Measurements from ENCODE around the gene NSG1. TPM values are rescaled to one million over a fixed set of nuclear protein-coding genes. Genes with fewer than 3 reads are reported as not detected.
A peak's percentile ranks its signal among the peaks of the same experiment; 100 is the strongest.
"Not testable (repeated sequence)": the region's sequence is repeated elsewhere in the genome, so short reads cannot be mapped to it uniquely, and the experiment has no call there.

Gene NSG1
- polyA plus RNA-seq (2013, experiment 1 of 2; ENCODE audit: insufficient read length) = 0.34 TPM
- polyA plus RNA-seq (2013, experiment 2 of 2; ENCODE audit: insufficient read length) = 0.17 TPM

DNA sequence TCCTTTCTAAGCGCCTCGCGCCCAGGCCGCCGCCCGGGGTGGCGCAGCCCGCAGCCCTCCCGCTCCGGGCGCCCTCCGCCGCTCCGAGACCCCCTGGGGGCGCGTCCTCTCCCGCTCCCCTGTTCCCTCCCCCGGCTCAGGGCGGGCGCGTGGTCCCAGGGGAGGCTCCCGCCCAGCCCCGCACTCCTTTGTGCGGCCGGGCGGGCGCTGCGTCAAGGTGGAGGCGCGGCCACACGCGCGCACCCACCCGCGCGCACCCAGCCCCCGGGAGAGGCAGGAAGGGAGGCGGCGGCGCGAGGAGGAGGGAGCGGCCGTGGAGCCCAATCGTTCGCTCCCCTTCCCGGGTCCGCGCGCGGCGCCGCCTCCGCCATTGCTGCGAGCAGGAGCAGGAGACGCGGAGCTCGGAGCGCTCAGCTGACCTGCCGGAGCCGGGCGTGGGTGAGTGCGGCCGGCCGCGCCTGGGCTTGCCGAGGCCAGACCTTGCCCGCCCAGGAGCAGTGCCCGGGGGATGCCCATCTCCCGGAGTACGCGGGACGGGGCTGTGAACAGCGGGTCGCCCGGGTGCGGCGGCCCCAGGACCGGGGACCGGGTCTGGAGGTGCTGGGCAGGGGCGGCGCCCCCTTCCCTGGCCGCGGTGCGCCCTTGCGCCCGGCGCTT lies at the start of gene NSG1:
Gene NSG1, plus strand, starts transcription at position 367 of the 657 bp plus-strand sequence. CDS start 528 bp downstream, outside the sequence.
- no peak for DNase-seq

GRCh38 chr4:4338210-4339001 lies 48.5 kb upstream of the NSG1 start:
- DNase-seq = no peak

GRCh38 chr4:4339504-4340085 lies 47.3 kb upstream of the NSG1 start:
- no peak for DNase-seq

DNA sequence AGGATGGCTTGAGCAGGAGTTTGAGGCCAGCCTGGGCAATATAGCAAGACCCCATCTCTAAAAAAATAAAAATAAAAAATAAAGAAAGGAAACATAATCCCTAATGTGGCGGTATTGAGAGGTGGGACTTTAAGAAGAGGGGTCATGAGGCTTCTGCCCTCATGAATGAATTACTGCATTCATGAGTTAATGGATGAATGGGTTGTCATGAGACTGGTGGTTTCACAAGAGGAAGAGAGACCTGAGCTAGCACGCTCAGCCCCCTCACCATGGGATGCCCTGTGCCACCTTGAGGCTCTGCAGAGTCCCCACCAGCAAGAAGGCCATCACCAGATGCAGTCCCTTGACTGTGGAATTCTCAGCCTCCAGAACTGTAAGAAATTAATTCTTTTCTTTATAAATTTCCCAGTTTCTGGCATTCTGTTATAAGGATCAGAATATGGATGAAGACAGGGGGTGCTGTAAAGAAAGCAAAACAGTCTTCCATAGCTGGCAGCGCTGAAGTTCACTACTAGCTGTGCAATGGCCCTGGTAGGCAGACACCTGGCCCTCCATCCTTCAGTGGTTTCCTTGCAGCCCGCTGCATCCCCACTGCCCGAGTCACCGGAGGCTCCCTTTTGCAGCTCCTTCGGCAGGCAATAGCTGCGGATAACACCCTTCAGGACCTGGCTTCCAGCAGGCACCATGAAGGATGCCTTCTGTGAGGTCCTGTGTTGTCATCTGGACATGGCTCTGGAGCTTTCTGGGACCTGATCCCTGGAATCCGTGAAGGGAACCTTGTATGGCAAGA lies 44.8 kb upstream of the NSG1 start:
- DNase-seq = no peak

DNA sequence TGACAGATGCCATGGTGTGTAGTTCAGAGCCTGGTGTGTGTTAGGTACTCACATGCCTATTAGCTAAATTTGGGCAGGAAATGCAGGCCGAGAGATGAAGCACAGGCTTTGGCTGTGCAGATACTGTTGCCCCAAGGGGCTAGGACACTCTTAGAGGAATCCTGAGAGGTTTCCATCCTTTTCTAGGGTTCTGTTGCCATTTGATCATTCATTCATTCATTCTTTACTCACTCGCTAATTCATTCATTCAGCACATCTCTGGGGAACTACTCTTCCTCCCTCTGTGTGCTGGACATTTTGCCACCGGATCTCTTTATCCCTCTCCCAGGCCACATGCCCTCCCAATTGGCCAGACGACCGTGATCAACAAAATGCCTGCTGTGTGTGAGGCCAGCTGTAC lies 43.9 kb upstream of the NSG1 start:
- no peak for DNase-seq

DNA sequence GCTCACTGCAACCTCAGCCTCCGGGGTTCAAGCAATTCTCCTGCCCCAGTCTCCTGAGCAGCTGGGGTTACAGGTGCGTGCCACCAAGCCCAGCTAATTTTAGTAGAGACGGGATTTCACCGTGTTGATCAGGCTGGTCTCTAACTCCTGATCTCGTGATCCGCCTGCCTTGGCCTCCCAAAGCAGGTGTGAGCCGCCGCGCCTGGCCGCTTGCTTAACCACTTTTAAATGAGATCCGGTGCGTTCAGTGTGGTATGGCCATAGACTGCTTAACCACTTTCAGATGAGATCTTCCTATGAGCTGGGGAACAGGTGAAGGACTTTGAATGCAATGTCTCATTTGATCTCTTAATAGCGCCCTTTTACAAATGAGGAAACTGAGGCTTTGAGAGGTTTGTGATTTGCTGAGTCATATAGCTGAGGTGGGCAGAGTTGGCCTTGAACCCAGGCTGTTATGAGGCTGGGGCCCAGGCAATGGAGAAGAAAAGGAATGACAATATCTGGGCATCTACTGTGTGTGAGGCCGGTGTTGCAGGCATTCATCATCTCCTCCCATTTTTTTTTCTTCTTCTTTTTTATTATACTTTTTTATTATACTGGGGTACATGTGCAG lies 41.9 kb upstream of the NSG1 start:
- DNase-seq = no peak

DNA sequence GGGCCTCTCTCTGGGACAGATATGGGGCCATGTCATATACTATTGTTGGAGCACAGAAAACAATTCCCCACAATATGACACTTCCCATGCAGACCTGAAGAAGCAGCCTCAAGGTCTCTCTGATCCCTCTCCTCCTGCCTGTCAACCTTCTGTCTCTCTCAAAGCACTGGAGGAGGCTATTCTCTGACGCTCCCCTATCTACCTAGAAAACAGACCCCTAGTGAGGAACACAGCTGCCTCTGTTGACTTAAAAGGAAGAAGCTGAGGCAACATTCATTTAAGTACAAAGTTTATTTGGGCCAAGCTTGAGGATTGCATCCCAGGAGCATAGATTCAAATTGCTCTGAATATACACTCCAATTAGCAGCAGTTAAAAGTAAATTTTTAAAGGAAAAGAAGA lies 39.3 kb upstream of the NSG1 start:
- no peak for DNase-seq

DNA sequence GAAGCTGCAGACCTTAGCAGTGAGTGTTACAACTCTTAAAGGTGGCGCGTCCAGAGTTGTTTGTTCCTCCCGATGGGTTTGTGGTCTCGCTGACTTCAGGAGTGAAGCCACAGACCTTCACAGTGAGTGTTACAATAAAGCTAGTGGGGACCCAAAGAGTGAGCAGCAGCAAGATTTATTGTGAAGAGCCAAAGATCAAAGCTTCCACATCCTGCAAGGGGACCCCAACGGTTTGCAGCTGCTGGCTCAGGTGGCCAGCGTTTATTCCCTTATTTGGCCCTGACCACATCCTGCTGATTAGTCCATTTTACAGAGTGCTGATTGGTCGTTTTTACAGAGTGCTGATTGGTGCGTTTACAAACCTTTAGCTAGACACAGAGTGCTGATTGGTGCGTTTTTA lies 38.3 kb upstream of the NSG1 start:
- DNase-seq = not testable (repeated sequence)

GRCh38 chr4:4349867-4350266 lies 37.0 kb upstream of the NSG1 start:
- DNase-seq = no peak

- no peak for DNase-seq
These were observed 36.0 kb upstream of the NSG1 start for GRCh38 chr4:4350909-4351308.

DNA sequence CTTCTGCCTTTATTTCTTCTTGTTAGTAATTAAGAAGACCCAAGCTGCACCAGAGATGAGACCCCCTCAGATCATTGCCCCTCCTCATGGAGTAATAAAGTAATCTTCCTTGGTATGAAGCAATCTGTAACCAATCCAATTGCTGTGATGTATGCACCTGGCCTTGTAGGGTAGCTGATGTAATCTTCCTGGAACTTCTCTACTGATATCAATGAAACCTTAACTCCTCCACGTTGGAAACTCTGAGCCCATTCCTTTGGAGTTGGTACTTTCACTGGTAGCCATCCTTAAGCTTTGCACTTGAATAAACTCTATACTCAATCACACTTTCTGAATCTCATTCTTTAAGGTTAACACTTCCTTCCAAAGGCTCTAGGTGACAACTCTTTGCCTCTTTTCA lies 31.6 kb upstream of the NSG1 start:
- no peak for DNase-seq

DNA sequence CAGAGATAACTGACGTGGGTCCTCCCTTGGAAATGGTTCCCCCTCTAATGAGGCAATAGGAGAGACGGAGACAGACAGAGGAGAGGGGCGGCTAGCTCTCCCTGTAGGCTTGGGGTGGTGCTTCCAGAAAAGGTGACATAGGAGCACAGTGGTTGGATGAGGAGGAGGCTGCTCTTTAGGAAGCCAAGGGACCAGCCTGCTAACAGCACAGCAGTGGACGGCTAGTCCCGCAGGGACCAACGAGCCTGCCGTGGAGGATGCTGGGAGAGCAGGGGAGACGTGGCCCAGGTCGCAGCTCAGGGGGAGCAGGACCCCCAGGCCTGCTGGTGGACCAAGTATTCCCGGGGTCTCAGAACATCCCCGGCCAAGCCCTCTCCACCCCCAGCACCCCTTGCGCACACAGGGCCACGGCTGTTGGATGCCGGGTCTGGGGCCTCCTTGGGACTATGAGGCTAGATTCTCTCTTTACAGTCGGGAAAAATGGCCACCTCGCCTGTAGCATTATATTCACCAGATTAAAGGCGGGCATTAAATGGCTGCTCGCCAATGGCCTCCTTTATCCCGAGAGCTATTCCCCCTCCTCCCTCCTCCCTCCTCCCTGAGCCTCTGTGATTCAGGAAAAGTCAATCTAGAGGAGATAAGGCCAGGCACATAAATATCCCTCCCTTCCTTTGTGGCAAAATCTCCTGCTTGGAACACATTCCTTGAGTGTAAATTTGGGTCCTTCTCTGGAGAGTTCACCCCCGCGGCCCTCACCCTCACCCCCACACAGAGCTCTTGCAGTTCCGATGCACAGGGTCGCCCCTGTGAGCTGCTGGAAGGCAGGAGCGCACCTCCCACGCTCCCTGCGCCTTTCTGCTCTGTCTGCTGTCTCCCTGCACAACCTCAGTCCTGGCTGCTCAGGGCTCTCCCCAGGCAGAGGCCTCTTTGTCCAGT lies 30.5 kb upstream of the NSG1 start:
- no peak for DNase-seq

DNA sequence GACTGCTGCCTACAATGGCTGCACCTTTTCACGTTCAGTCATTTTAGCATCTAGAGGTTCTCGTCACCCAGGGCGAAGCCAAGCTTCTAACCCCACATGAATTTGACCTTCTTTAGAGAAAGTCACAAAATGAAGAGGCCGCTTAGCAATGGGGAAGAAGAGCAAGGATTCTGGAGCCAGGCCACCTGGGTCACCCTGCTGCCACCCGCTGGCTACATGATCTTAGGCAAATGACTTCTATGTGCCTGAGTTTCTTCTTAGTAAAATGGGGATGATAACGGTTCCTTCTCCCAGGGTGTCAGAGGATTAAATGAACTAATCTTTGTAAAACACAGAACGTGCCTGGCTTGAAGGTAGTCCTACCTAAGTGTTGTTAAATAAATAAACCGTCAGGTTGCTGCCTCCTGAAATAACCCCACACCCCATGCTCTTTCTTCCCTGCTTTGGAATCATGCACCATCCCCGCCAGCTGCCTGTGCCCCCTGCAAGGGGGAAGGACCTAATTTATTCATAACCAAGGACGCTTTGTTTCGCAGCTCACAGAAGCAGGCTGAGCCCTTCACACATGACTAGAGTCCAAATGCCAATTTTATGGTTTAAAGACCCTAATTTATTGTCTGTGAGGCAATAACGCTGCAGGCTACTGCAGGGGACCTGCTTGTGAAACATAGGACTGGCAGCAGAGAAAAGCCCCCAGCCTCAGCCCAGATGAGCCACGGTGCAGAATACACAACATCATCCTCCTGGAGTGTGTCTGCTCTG lies 28.6 kb upstream of the NSG1 start:
- no peak for DNase-seq

GRCh38 chr4:4361883-4362282 lies 25.0 kb upstream of the NSG1 start:
- no peak for DNase-seq

GRCh38 chr4:4362991-4363697 lies 23.8 kb upstream of the NSG1 start:
- DNase-seq = peak; percentile 17

- DNase-seq = no peak
These were observed 22.8 kb upstream of the NSG1 start for GRCh38 chr4:4364061-4364460.

- no peak for DNase-seq
These were observed 22.3 kb upstream of the NSG1 start for GRCh38 chr4:4364486-4365208.

GRCh38 chr4:4368809-4369580 lies 17.9 kb upstream of the NSG1 start:
- no peak for DNase-seq

All from fibroblast of skin of back (primary cell).